ENCODE results near the gene USF1. TPM values are rescaled to one million over a fixed set of nuclear protein-coding genes. Genes with fewer than 3 reads are reported as not detected.
A peak's percentile ranks its signal among the peaks of the same experiment; 100 is the strongest.

Gene USF1
- total and polyA plus RNA-seq, 9 of the 15 experiments (the other 6 are each of a cell fraction or from before 2014, with no cell fraction given) = 7.4 to 60.2 (median 54.2) TPM

- TF ChIP-seq CHAMP1 (IDR thresholded peaks at IDR 0.05) = peak; percentile 24; the same call in 1 of the 2 replicates
- TF ChIP-seq ZNF133 (CRISPR knock-in tag; IDR thresholded peaks at IDR 0.05) = no peak
- no peak for TF ChIP-seq ZBTB8A (IDR thresholded peaks at IDR 0.05; ENCODE audit: partially characterized antibody)
- TF ChIP-seq PATZ1 (CRISPR knock-in tag; IDR thresholded peaks at IDR 0.05; ENCODE audit: borderline replicate concordance) = no peak
- TF ChIP-seq ZNF217 (CRISPR knock-in tag; IDR thresholded peaks at IDR 0.05) = no peak
- TF ChIP-seq PML (IDR thresholded peaks at IDR 0.05; ENCODE audit: low read length) = peak; percentile 88
- TF ChIP-seq MCM2 (IDR thresholded peaks at IDR 0.05; ENCODE audit: low read depth) = no peak
- TF ChIP-seq JUN (IDR thresholded peaks at IDR 0.05; ENCODE audit: borderline replicate concordance, low read depth, low read length) = peak; percentile 62; the same call in 1 of the 2 replicates
- no peak for TF ChIP-seq JUN (CRISPR knock-in tag; IDR thresholded peaks at IDR 0.05; ENCODE audit: borderline replicate concordance)
- TF ChIP-seq ZNF512 (tag; IDR thresholded peaks at IDR 0.05) = no peak
- TF ChIP-seq CBX3 (IDR thresholded peaks at IDR 0.05; ENCODE audit: borderline replicate concordance in 1 of 2, low read length in 2 of 2) = peak in 1 of 2 experiments; percentile 80; a peak in 2 of 3 replicates
- no peak for TF ChIP-seq MXD1 (CRISPR knock-in tag; IDR thresholded peaks at IDR 0.05; ENCODE audit: borderline replicate concordance, poor library complexity, severe bottlenecking)
- peak; percentile 40 for TF ChIP-seq HMBOX1 (IDR thresholded peaks at IDR 0.05)
- TF ChIP-seq ASH1L (IDR thresholded peaks at IDR 0.05; ENCODE audit: borderline replicate concordance, low read depth, partially characterized antibody) = no peak
- TF ChIP-seq MEF2D (tag; conservative IDR thresholded peaks at IDR 0.05; ENCODE audit: low read depth) = no peak
- TF ChIP-seq NFRKB (IDR thresholded peaks at IDR 0.05; ENCODE audit: low read depth) = peak; percentile 85
- TF ChIP-seq FOSL1 (tag; conservative IDR thresholded peaks at IDR 0.05) = peak; percentile 79
- TF ChIP-seq ZNF707 (CRISPR knock-in tag; conservative IDR thresholded peaks at IDR 0.05) = no peak
- TF ChIP-seq SREBF1 (IDR thresholded peaks at IDR 0.05; ENCODE audit: borderline replicate concordance, low read depth, low read length) = no peak
These were observed 32.1 kb downstream of the USF1 start (continued) for GRCh38 chr1:161013488-161014230.
